NCI-H2171 (cell line): Measurements from ENCODE around the gene KCND1.

Source experiments
- DNase-seq: peaks from one replicate; lab custom pipeline; 2025; lab: John Stamatoyannopoulos, UW

Gene KCND1

GRCh38 chrX:48937054-48937907 is 34.4 kb downstream of the KCND1 start:
- DNase-seq, result no peak

DNA sequence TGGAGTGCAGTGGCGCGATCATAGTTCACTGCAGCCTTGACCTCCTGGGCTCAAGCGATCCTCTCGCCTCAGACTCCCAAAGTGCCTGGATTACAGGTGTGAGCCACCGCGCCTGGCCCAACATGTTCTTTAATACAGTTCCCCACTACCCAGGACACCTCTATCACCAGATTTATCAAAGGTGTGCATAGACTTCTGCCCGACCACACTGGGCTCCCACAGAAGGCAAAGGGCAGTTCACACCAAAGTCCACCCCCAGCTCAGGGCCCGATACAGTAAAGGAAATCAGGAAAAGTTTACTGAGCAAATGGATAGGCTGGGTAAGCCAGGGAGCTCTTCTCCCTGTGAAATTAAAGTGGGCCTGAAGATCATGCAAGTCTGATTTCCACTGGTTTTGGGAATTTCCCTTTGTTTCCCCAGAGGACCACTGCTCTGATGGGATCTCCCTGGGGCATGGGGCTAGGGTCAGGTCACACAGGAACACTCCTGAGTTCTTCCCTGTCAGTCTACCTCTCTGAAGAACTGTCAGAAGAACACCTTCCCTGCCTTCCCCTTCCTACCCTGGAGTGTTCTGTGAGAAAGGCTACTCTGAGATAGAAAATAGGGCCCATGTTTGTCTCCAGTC is 35.1 kb downstream of the KCND1 start:
- no peak for DNase-seq

DNA sequence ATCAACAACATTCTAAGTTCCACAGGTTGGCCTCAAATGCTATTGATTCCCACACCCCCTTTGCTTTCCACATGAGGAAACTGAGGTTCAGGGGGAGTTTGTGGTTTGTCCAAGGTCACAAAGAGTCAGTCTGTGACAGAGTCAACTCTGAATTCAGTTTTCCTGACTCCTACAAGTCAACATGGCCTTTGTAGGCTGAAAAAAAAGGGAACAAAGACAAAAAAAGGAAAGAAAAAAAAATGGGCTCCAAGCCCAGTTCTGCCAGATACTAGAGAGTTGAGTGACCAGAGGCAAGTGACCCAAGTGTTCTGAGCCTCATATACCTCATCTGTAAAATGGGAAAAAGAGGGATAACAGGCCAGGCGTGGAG is 36.4 kb downstream of the KCND1 start:
- DNase-seq, result no peak

- no peak for DNase-seq
Observed at GRCh38 chrX:48934581-48935300, 36.9 kb downstream of the KCND1 start.

GRCh38 chrX:48933757-48934156 is 37.9 kb downstream of the KCND1 start:
- no peak for DNase-seq

DNA sequence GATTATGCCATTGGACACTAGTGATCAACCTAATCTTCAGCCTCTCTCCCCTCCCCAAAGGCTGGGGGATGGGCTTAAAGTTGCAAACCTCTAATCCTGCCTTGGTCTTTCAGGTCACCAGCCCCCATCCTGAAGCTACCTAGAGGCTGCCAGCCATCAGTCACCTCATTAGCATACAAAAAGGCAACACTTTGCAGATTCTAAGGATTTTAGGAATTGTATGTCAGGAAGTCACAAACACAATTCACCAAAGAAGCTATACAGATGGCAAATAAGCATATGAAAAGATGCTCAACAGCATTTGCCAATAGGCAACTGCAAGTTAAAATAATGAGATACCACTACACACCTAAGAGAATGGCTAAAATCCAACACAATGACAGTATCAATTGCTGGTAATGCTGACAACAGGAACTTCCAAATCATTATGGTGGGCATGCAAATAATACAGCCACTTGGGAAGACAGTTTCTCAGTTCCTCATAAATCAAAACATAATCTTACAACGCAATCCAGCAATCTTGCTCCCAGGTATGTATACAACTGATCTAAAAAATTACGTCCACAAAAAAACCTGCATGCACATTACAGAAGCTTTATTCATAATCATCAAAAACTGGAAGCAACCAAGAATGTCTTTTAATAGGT is 43.8 kb downstream of the KCND1 start:
- DNase-seq, result no peak

GRCh38 chrX:48927123-48927522 is 44.5 kb downstream of the KCND1 start:
- no peak for DNase-seq

DNA sequence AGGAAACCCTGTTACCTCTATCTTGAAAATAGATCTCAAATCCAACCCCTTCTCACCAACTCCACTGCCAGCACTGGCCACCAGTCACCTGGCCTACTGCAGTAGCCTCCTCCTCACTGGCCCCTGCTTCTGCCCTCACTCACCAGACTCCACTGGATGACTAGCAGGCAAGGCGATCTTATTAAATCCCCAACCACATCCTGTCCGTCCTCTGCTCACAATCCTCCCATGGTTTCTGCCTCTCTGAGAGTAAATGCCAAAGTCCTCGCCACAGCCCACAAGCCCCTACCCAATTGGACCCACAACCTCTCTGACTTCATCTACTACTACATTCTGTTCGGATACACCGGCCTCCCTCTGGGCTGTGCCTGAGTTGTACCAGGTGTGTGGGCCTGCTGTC is 47.4 kb downstream of the KCND1 start:
- no peak for DNase-seq

GRCh38 chrX:48923771-48924170 is 47.9 kb downstream of the KCND1 start:
- DNase-seq, result no peak

DNA sequence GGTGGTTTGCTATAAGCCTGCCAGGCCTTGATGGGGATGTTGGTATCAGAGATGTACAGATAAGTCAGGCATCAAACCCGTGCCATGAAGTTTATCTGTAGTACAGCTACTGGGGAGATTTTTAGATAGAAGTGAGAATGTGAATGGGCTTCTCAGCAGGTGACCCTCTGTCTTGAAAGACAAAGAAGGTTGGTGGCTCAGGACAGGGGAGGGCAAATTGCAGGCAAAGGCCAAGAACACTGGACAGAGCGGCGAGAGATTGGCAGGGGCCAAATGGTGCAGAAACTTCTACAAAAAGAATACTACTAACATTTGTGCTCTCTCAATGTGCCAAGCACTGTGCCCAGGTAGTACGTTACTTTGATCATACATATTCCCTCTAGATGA is 50.9 kb downstream of the KCND1 start:
- no peak for DNase-seq

- no peak for DNase-seq
Observed at GRCh38 chrX:48919947-48920717, 51.5 kb downstream of the KCND1 start.

GRCh38 chrX:48919360-48919841 is 52.2 kb downstream of the KCND1 start:
- DNase-seq, result no peak

DNA sequence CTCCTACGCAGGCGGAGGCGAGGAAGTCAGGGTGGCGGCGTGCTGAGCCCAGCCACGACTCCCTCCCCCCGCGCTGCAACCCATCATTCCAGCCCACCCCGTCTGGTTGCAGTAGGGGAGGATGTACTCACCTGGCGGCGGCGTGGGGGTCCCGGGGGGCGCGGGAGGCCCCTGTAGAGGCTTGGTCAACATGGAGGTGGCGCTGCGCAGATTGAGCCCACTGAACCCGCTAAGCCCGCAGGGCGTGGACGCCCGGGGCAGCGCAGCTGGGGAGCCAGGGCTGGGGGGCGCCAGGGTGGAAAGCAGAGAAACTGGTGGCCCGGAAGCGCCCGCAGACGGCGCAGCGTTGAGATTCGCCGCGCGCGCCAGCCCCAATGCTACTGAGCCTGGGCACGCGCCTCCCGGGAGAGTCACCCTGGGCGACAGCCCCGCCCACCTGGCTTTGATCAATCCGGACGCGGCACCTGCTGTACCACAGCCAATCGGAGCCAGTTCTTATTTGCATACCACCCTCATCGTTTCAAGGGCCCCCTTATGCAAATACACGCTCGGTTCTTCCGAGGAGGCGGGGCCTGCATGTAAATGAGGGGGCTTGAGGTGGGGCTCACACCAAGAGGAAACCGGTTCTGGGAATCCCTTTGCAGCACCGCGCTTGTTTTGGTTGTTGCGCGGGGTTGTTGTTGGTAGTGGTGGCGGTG is 52.9 kb downstream of the KCND1 start, which contains the start of gene PIM2:
Gene PIM2 (minus strand): TSS at position 382 of the 698 bp plus-strand sequence. CDS start 190 bp downstream, at position 192.
- peak; percentile 86 for DNase-seq

DNA sequence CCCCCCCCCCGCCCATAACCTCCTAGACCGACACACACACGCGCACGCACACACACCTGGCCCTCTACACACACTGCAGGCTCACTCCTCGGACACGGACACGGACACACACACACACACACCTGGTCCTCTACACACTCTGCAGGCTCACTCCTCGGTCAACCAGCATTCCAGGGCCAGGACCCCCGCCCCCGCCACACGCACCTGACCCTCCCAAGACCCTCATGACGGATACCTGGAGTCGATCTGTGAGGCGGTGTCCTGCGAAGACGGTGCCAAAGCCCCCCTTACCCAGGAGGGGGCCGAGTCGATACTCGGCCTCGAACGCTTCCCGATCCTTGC is 53.4 kb downstream of the KCND1 start:
- DNase-seq, result no peak

DNA sequence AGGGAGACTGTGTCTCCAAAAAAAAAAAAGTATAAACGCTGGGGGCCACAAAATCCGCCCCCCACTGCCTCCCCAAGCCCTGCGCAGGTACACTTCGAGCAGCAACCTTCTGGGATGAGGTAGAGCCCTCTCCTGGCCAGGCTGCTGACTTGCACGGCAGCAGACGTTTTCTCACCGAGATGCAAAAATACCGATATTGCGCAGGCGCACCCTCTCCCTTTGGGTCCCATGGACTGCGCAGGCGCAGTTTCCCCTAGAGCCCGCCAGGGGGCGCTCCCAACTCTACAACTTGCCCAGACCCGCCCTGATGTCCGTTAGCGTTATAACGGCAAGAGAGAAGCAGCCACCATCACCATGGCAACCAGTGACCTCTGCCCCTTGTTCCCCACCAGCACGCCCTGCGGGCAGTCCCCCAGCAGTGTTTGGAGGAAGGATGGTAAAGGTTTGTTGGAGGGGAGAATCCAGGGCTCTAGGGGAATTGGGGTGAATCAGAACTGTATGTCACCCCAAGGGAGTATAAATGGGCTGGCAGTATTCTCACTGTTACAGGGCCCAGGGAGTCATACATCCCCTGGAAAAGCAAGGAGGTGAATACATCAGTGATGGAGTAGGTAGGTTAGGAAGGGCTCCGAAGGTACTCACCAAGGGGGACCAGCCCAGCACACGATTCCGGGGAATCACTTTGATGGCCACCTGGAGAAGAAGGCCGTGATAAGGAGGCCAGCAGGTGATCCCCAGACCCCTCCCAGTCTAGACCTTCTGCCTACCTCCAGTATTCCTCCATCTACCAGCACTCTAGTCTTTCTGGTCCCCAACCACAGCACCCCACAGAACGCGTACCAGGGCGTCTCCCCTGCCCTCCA is 54.3 kb downstream of the KCND1 start:
- DNase-seq, result peak; percentile 75

DNA sequence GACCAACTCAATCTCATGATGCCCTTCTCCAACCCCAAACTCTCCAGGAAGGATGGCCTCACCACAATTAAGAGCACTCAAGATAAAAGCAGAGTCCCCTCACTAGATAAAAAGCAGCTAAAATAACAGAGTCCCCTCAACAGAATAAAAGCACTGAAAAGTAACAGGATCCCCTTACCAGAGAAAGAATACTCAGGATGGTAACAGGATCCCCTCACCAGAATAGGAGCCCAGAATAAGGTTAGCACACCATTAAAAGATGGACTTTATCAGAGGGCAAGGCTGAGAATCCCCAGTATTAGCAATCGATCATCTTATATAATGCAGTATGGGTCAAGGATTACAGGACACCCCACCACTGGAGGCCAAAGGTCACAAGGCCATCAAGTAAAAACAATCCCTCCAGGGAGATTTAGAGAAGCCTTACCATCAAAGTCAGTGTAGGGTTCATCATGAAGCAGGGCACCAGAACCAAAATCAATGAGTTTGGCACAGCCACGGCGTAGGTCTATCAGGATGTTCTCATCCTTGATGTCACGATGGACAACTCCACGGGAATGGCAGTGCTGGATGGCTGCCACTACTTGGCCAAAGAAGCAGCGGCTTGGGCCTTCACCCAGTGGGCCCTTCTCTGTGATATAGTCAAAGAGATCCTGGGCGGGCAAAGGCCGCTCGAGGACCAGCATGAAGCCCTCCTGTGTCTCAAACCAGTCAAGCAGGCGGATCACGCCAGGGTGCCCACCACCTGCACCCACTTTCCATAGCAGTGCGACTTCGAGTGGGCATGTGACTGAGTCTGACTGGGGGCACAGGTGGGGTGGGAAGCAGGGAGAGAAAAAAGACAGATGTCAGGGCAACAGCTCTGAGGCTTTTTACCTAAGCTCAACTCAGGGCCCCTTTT is 56.8 kb downstream of the KCND1 start:
- DNase-seq, result no peak

- no peak for DNase-seq
Observed at GRCh38 chrX:48913605-48914366, 57.9 kb downstream of the KCND1 start.
